ENCODE measurements around the gene SCFD2. TPM values are rescaled to one million over a fixed set of nuclear protein-coding genes. Genes with fewer than 3 reads are reported as not detected.

SCFD2 gene
- total and polyA plus RNA-seq, 4 donors = 4.3 to 28.8 (median 7.4) TPM

- 76% methylated on average over 7 of the region's 7 CpGs for WGBS
- DNase-seq (ENCODE audit: low spot score) = no peak
- H3K27ac ChIP-seq (ENCODE audit: low read depth in 1 of 2, low read length in 2 of 2) = no peak overlapping the region
Observed at GRCh38 chr4:53195815-53196661, 169.8 kb downstream of the SCFD2 start.

GRCh38 chr4:53194727-53195126, 171.1 kb downstream of the SCFD2 start:
- DNase-seq (ENCODE audit: low spot score) = no peak
- Histone ChIP-seq H3K9ac (ENCODE audit: low read depth in 1 of 2, low read length in 2 of 2) (no peak overlapping the region), H3K36me3 (ENCODE audit: control insufficient read depth in 4 of 4, insufficient read depth in 3 of 4, low read depth in 1 of 4, low read length in 3 of 4) (no peaks in the 10 kb centered on the region), H3K4me3 (ENCODE audit: low read depth in 1 of 3, low read length in 3 of 3) (no peak overlapping the region), H3K4me1 (ENCODE audit: control insufficient read depth in 4 of 4, insufficient read depth in 4 of 4, low read length in 3 of 4) (no peaks in the 10 kb centered on the region), H3K27ac (ENCODE audit: low read depth in 1 of 2, low read length in 2 of 2) (no peak overlapping the region), H3K9me3 (ENCODE audit: control insufficient read depth in 4 of 4, low read length in 3 of 4) (no peaks in the 10 kb centered on the region), H3K27me3 (ENCODE audit: control insufficient read depth in 4 of 4, insufficient read depth in 4 of 4, low read length in 3 of 4) (no peaks in the 10 kb centered on the region)
- no peak for TF ChIP-seq EGR1 (IDR thresholded peaks at IDR 0.05; ENCODE audit: low read depth in 2 of 2)
- no peak for TF ChIP-seq NR2F2 (IDR thresholded peaks at IDR 0.05)
- no peak for TF ChIP-seq REST (IDR thresholded peaks at IDR 0.05)
- TF ChIP-seq JUND (IDR thresholded peaks at IDR 0.05) = no peak
- WGBS = 93% methylated on average over 5 of the region's 5 CpGs

More at GRCh38 chr4:53195815-53196661, 169.8 kb downstream of the SCFD2 start:
- Histone ChIP-seq H3K36me3 (ENCODE audit: control insufficient read depth in 4 of 4, insufficient read depth in 3 of 4, low read depth in 1 of 4, low read length in 3 of 4) (no peaks in the 10 kb centered on the region), H3K4me1 (ENCODE audit: control insufficient read depth in 4 of 4, insufficient read depth in 4 of 4, low read length in 3 of 4) (no peaks in the 10 kb centered on the region), H3K27me3 (ENCODE audit: control insufficient read depth in 4 of 4, insufficient read depth in 4 of 4, low read length in 3 of 4) (no peaks in the 10 kb centered on the region), H3K4me3 (ENCODE audit: low read depth in 1 of 3, low read length in 3 of 3) (no peak overlapping the region), H3K9ac (ENCODE audit: low read depth in 1 of 2, low read length in 2 of 2) (no peak overlapping the region), H3K9me3 (ENCODE audit: control insufficient read depth in 4 of 4, low read length in 3 of 4) (no peaks in the 10 kb centered on the region)
- TF ChIP-seq NR2F2 (IDR thresholded peaks at IDR 0.05) = no peak
- no peak for TF ChIP-seq RXRA (IDR thresholded peaks at IDR 0.05)
- no peak for TF ChIP-seq RAD21 (IDR thresholded peaks at IDR 0.05)
- no peak for TF ChIP-seq FOXA2 (IDR thresholded peaks at IDR 0.05)
- TF ChIP-seq GABPA (IDR thresholded peaks at IDR 0.05 in 1 of 2, conservative IDR thresholded peaks at IDR 0.05 in 1 of 2) = no peak
- no peak for TF ChIP-seq MAX (IDR thresholded peaks at IDR 0.05)

- Histone ChIP-seq H3K27ac (ENCODE audit: low read depth in 1 of 2, low read length in 2 of 2) (no peak overlapping the region), H3K4me3 (ENCODE audit: low read depth in 1 of 3, low read length in 3 of 3) (no peak overlapping the region), H3K36me3 (ENCODE audit: control insufficient read depth in 4 of 4, insufficient read depth in 3 of 4, low read depth in 1 of 4, low read length in 3 of 4) (no peaks in the 10 kb centered on the region), H3K27me3 (ENCODE audit: control insufficient read depth in 4 of 4, insufficient read depth in 4 of 4, low read length in 3 of 4) (no peaks in the 10 kb centered on the region), H3K9ac (ENCODE audit: low read depth in 1 of 2, low read length in 2 of 2) (no peak overlapping the region), H3K9me3 (ENCODE audit: control insufficient read depth in 4 of 4, low read length in 3 of 4) (no peaks in the 10 kb centered on the region), H3K4me1 (ENCODE audit: control insufficient read depth in 4 of 4, insufficient read depth in 4 of 4, low read length in 3 of 4) (peaks cover 0 to 8% (median 5%) of the 10 kb centered on the region in 4 donors)
- WGBS = 99% methylated on average over 1 of the region's 1 CpG
- DNase-seq (ENCODE audit: low spot score) = no peak
- no peak for TF ChIP-seq CTCF (IDR thresholded peaks at IDR 0.05; ENCODE audit: low read depth, low read length, missing input control)
- TF ChIP-seq RAD21 (IDR thresholded peaks at IDR 0.05) = no peak
- TF ChIP-seq TAF1 (conservative IDR thresholded peaks at IDR 0.05) = no peak
- no peak for TF ChIP-seq HNF4G (IDR thresholded peaks at IDR 0.05)
- no peak for TF ChIP-seq ATF3 (IDR thresholded peaks at IDR 0.05)
- no peak for TF ChIP-seq REST (IDR thresholded peaks at IDR 0.05)
- no peak for TF ChIP-seq JUND (IDR thresholded peaks at IDR 0.05)
- TF ChIP-seq SP1 (IDR thresholded peaks at IDR 0.05) = no peak
- TF ChIP-seq EGR1 (IDR thresholded peaks at IDR 0.05; ENCODE audit: low read depth in 2 of 2) = no peak
- TF ChIP-seq FOXA1 (IDR thresholded peaks at IDR 0.05) = no peak
- no peak for TF ChIP-seq GABPA (IDR thresholded peaks at IDR 0.05 in 1 of 2, conservative IDR thresholded peaks at IDR 0.05 in 1 of 2)
- no peak for TF ChIP-seq YY1 (IDR thresholded peaks at IDR 0.05)
Observed at GRCh38 chr4:53193111-53193510, 172.8 kb downstream of the SCFD2 start.
